Gastrocnemius medialis (tissue), 4 donors: ENCODE data around the gene RBM47.

Source experiments
- CTCF ChIP-seq, 5 experiments: fragments of 450-650 bp in 3 of 5; fragments of 200-600 bp in 2 of 5; sonication (generic) in 2 of 5; IDR thresholded peaks in 4 of 5; conservative IDR thresholded peaks in 1 of 5; 1 replicate in 4 of 5; 2 replicates in 1 of 5; pipeline ENCODE4 v1.5.1; 2016 to 2019; ENCODE audit warnings: antibody characterized with exemption in 5 of 5, mild to moderate bottlenecking in 3 of 5, moderate library complexity in 3 of 5
- POLR2A ChIP-seq, 2 donors: fragments of 450-650 bp; IDR thresholded peaks; one replicate each; pipeline ENCODE4 v1.6.1; 2017; ENCODE audit warnings: antibody characterized with exemption in 2 of 2, mild to moderate bottlenecking in 2 of 2, moderate library complexity in 2 of 2

- TF ChIP-seq CTCF (IDR thresholded peaks at IDR 0.05 in 4 of 5, conservative IDR thresholded peaks at IDR 0.05 in 1 of 5) (no peak), POLR2A (IDR thresholded peaks at IDR 0.05) (no peak)
Observed at GRCh38 chr4:40572692-40573310, 56.9 kb downstream of the RBM47 start.
